Measurements from ENCODE around the gene KLHL2. TPM values are rescaled to one million over a fixed set of nuclear protein-coding genes. Genes with fewer than 3 reads are reported as not detected.

The KLHL2 gene
- total RNA-seq, 1 experiment from 2014 or later, result 23.7 TPM

GRCh38 chr4:165299399-165300060 is 92.2 kb downstream of the KLHL2 start:
- H3K4me1 ChIP-seq (ENCODE audit: insufficient read depth, low read length, poor library complexity, severe bottlenecking), result peaks cover 7% of the 10 kb centered on the region
- ChIA-PET POLR2A (ENCODE audit: low non-redundant PET) (no interaction called here), CTCF (no interaction called here)
- intact Hi-C loops (cut with micrococcal nuclease; ENCODE audit: unreplicated experiment), result no loop called here
- no peak overlapping the region for H3K4me3 ChIP-seq (ENCODE audit: low read depth, low read length, poor library complexity, severe bottlenecking)
- no TSS peak for BruUV-seq (replicated peaks)
- no peak overlapping the region for H3K27ac ChIP-seq (ENCODE audit: low read depth, low read length, poor library complexity, severe bottlenecking)
- no peaks in the 10 kb centered on the region for H3K9me3 ChIP-seq (ENCODE audit: low read depth, low read length, poor library complexity, severe bottlenecking)
- TF ChIP-seq EZH2 (IDR thresholded peaks at IDR 0.05; ENCODE audit: borderline replicate concordance, low read depth, low read length, poor library complexity, severe bottlenecking), result no peak
- TF ChIP-seq, protein P1, sequence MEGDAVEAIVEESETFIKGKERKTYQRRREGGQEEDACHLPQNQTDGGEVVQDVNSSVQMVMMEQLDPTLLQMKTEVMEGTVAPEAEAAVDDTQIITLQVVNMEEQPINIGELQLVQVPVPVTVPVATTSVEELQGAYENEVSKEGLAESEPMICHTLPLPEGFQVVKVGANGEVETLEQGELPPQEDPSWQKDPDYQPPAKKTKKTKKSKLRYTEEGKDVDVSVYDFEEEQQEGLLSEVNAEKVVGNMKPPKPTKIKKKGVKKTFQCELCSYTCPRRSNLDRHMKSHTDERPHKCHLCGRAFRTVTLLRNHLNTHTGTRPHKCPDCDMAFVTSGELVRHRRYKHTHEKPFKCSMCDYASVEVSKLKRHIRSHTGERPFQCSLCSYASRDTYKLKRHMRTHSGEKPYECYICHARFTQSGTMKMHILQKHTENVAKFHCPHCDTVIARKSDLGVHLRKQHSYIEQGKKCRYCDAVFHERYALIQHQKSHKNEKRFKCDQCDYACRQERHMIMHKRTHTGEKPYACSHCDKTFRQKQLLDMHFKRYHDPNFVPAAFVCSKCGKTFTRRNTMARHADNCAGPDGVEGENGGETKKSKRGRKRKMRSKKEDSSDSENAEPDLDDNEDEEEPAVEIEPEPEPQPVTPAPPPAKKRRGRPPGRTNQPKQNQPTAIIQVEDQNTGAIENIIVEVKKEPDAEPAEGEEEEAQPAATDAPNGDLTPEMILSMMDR (conservative IDR thresholded peaks at IDR 0.05; ENCODE audit: low read depth, low read length), result no peak
- DNase-seq (ENCODE audit: low spot score), result no peak
- H3K27me3 ChIP-seq (replicated peaks; ENCODE audit: insufficient read depth, low read depth, low read length, poor library complexity), result no peaks in the 10 kb centered on the region
- no peaks in the 10 kb centered on the region for H3K36me3 ChIP-seq (ENCODE audit: insufficient read depth, low read length, poor library complexity, severe bottlenecking)

GRCh38 chr4:165301833-165302232 is 94.5 kb downstream of the KLHL2 start:
- DNase-seq (ENCODE audit: low spot score), result no peak
- no peaks in the 10 kb centered on the region for H3K9me3 ChIP-seq (ENCODE audit: low read depth, low read length, poor library complexity, severe bottlenecking)
- H3K27ac ChIP-seq (ENCODE audit: low read depth, low read length, poor library complexity, severe bottlenecking), result no peak overlapping the region
- peaks cover 7% of the 10 kb centered on the region for H3K4me1 ChIP-seq (ENCODE audit: insufficient read depth, low read length, poor library complexity, severe bottlenecking)
- BruUV-seq (replicated peaks), result no TSS peak
- ChIA-PET CTCF (no interaction called here), POLR2A (ENCODE audit: low non-redundant PET) (no interaction called here)
- no peaks in the 10 kb centered on the region for H3K36me3 ChIP-seq (ENCODE audit: insufficient read depth, low read length, poor library complexity, severe bottlenecking)
- H3K4me3 ChIP-seq (ENCODE audit: low read depth, low read length, poor library complexity, severe bottlenecking), result no peak overlapping the region
- intact Hi-C loops (cut with micrococcal nuclease; ENCODE audit: unreplicated experiment), result no loop called here
- H3K27me3 ChIP-seq (replicated peaks; ENCODE audit: insufficient read depth, low read depth, low read length, poor library complexity), result no peaks in the 10 kb centered on the region
- no peak for TF ChIP-seq EZH2 (IDR thresholded peaks at IDR 0.05; ENCODE audit: borderline replicate concordance, low read depth, low read length, poor library complexity, severe bottlenecking)
- TF ChIP-seq, protein P1 (conservative IDR thresholded peaks at IDR 0.05; ENCODE audit: low read depth, low read length), result no peak

GRCh38 chr4:165302658-165303057 is 95.3 kb downstream of the KLHL2 start:
- TF ChIP-seq, protein P1 (conservative IDR thresholded peaks at IDR 0.05; ENCODE audit: low read depth, low read length), result no peak
- no peak for TF ChIP-seq EZH2 (IDR thresholded peaks at IDR 0.05; ENCODE audit: borderline replicate concordance, low read depth, low read length, poor library complexity, severe bottlenecking)
- Histone ChIP-seq H3K4me1 (ENCODE audit: insufficient read depth, low read length, poor library complexity, severe bottlenecking) (peaks cover 7% of the 10 kb centered on the region), H3K4me3 (ENCODE audit: low read depth, low read length, poor library complexity, severe bottlenecking) (no peak overlapping the region), H3K36me3 (ENCODE audit: insufficient read depth, low read length, poor library complexity, severe bottlenecking) (no peaks in the 10 kb centered on the region), H3K9me3 (ENCODE audit: low read depth, low read length, poor library complexity, severe bottlenecking) (no peaks in the 10 kb centered on the region), H3K27ac (ENCODE audit: low read depth, low read length, poor library complexity, severe bottlenecking) (no peak overlapping the region), H3K27me3 (replicated peaks; ENCODE audit: insufficient read depth, low read depth, low read length, poor library complexity) (no peaks in the 10 kb centered on the region)
- BruUV-seq (replicated peaks), result no TSS peak
- CTCF ChIA-PET, result no interaction called here
- intact Hi-C loops (cut with micrococcal nuclease; ENCODE audit: unreplicated experiment), result no loop called here
- DNase-seq (ENCODE audit: low spot score), result no peak
- POLR2A ChIA-PET (ENCODE audit: low non-redundant PET), result no interaction called here
